Adrenal gland (tissue), 12 donors: ENCODE data around the gene ARMC6. TPM values are rescaled to one million over a fixed set of nuclear protein-coding genes. Genes with fewer than 3 reads are reported as not detected.
"Not testable (repeated sequence)": the region's sequence is repeated elsewhere in the genome, so short reads cannot be mapped to it uniquely, and the experiment has no call there.

Source experiments
- DNase-seq, 7 donors: peaks; one replicate each; pipeline ENCODE4 v3.0.0-alpha.2; 2019 to 2020
- H3K27ac ChIP-seq, 5 donors: fragments of 200-600 bp; sonication (generic) in 4 of 5; 1 replicate in 3 of 5; 2 replicates in 2 of 5; pipeline versions ENCODE4 v1.5.1 to v1.8.0; 2016 to 2020; ENCODE audit warnings: mild to moderate bottlenecking in 1 of 5
- H3K27me3 ChIP-seq: fragments of 200-600 bp; 2 replicates; pipeline ENCODE4 v1.8.0; 2021
- H3K36me3 ChIP-seq, 2 donors: fragments of 200-600 bp; replicated peaks in 1 of 2; 1 replicate in 1 of 2; 2 replicates in 1 of 2; pipeline versions ENCODE4 v1.5.1 to v1.8.0; 2018 to 2022
- H3K4me1 ChIP-seq, 2 donors: fragments of 200-600 bp; replicated peaks in 1 of 2; 1 replicate in 1 of 2; 2 replicates in 1 of 2; pipeline versions ENCODE4 v1.5.1 to v1.8.0; 2018 to 2021
- H3K4me3 ChIP-seq, 4 donors: fragments of 200-600 bp; sonication (generic) in 3 of 4; one replicate each; pipeline ENCODE4 v1.5.1; 2016 to 2018
- H3K9me3 ChIP-seq, 3 donors: fragments of 200-600 bp; sonication (generic) in 1 of 3; replicated peaks in 1 of 3; 1 replicate in 2 of 3; 2 replicates in 1 of 3; pipeline versions ENCODE4 v1.5.1 to v1.8.0; 2016 to 2021
- POLR2A ChIP-seq, 2 donors: fragments of 450-650 bp; IDR thresholded peaks; one replicate each; pipeline ENCODE4 v1.6.1; 2017; ENCODE audit warnings: antibody characterized with exemption in 2 of 2, mild to moderate bottlenecking in 2 of 2, moderate library complexity in 1 of 2
- WGBS, 4 donors: extraction: QIAGEN DNeasy Blood & Tissue Kit in 2 of 4; methylation state at CpG; one replicate each; pipeline versions ENCODE4 v1.1.5 to v1.1.7; 2013 to 2017; 5-methylcytosine and 5-hydroxymethylcytosine counted together
- intact Hi-C, 2 donors: fragments of 100-400 bp; cut with DNase I; formaldehyde crosslinking; loops; one replicate each; pipeline versions ENCODE4 v1.14.1 to v1.15.0; 2022 to 2023
- polyA plus RNA-seq, 3 donors: library from polyadenylated mRNA; stranded (reverse); fragments of 200-250 nt in 2 of 3; fragments of 350-450 nt in 1 of 3; fragmentation: Illumina TruSeq in 1 of 3; extraction: RNeasy Lipid Tissue Mini Kit (QIAGEN cat#74804) in 1 of 3; gene quantifications; one replicate each; pipeline ENCODE4 v1.2.3, GENCODE V29; 2013 to 2014
- total RNA-seq, 9 donors: library from RNA; depleted of rRNA in 4 of 9; stranded (reverse); fragments of >200 nt in 4 of 9; fragments of 120-200 nt in 1 of 9; fragmentation: NEBNext Ultra II Directional in 1 of 9; extraction: Animal tissue kit (Norgen Biotek cat#: 25700) in 1 of 9; gene quantifications; one replicate each; pipeline versions ENCODE4 v1.1.0 to v1.2.4, GENCODE V29; 2013 to 2023
- TF ChIP-seq, protein P1 (sequence below), 6 experiments: fragments of 450-650 bp in 4 of 6; fragments of 200-600 bp in 2 of 6; sonication (generic) in 1 of 6; IDR thresholded peaks; 1 replicate in 5 of 6; 2 replicates in 1 of 6; pipeline versions ENCODE4 v1.5.1 to v1.8.0; 2016 to 2021; ENCODE audit warnings: antibody characterized with exemption in 6 of 6, mild to moderate bottlenecking in 2 of 6, moderate library complexity in 1 of 6
- donor health status: healthy with polysubstance abuse.
- donor health status: Bipolar disorder and iron deficiency.
- donor health status: DM: yes; HTN: yes; CAD: no.
- donor health status: DM: no; HTN: no; CAD: no.
- donor health status: DM: no; HTN: no; CAD: no.
- donor health status: DM: yes; HTN: yes; CAD: no.

The ARMC6 gene
- total and polyA plus RNA-seq, 12 donors = 16.7 to 39.3 (median 27.2) TPM

DNA sequence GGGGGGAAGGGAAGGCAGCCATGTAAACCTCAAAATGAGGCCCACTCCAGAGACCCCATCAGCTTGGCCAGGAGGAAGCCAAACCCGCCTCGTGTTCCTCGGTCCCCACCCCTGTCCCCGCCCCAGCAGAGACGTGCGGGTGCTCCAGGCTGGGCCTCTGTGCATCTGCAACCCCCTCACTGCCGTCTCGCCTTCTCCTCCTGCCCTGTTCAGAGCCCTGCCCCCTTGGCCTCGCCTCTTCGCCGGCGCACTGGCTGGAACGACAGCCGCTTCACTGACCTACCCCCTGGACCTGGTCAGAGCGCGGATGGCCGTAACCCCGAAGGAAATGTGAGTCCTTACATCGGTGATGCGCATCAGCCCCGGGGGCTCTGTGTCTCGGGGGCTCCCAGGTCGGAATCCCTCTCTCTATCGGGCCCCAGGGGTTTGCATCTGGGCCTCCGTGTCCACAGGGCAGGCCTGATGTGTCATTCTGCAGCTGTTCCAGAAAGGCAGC, 72.7 kb downstream of the ARMC6 start:
- H3K9me3 ChIP-seq = no peaks in the 10 kb centered on the region
- intact Hi-C loops = no loop called here
- peak in 6 of 7 donors; percentile 36 to 50 (median 43) for DNase-seq
- H3K36me3 ChIP-seq = no peaks in the 10 kb centered on the region
- peaks cover 7 to 17% of the 10 kb centered on the region in 2 donors for H3K4me1 ChIP-seq
- H3K27me3 ChIP-seq = no peaks in the 10 kb centered on the region
- WGBS, 4 donors = 34 to 43% (median 38%) methylated on average over 22 to 25 of the region's 25 CpGs
- H3K27ac ChIP-seq = peak overlapping the region in 2 of 5 donors; percentile 62 to 78
- TF ChIP-seq POLR2A (IDR thresholded peaks at IDR 0.05) = no peak
- TF ChIP-seq, protein P1, sequence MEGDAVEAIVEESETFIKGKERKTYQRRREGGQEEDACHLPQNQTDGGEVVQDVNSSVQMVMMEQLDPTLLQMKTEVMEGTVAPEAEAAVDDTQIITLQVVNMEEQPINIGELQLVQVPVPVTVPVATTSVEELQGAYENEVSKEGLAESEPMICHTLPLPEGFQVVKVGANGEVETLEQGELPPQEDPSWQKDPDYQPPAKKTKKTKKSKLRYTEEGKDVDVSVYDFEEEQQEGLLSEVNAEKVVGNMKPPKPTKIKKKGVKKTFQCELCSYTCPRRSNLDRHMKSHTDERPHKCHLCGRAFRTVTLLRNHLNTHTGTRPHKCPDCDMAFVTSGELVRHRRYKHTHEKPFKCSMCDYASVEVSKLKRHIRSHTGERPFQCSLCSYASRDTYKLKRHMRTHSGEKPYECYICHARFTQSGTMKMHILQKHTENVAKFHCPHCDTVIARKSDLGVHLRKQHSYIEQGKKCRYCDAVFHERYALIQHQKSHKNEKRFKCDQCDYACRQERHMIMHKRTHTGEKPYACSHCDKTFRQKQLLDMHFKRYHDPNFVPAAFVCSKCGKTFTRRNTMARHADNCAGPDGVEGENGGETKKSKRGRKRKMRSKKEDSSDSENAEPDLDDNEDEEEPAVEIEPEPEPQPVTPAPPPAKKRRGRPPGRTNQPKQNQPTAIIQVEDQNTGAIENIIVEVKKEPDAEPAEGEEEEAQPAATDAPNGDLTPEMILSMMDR (IDR thresholded peaks at IDR 0.05) = no peak
- peak overlapping the region in 2 of 4 donors; percentile 34 to 50 for H3K4me3 ChIP-seq

DNA sequence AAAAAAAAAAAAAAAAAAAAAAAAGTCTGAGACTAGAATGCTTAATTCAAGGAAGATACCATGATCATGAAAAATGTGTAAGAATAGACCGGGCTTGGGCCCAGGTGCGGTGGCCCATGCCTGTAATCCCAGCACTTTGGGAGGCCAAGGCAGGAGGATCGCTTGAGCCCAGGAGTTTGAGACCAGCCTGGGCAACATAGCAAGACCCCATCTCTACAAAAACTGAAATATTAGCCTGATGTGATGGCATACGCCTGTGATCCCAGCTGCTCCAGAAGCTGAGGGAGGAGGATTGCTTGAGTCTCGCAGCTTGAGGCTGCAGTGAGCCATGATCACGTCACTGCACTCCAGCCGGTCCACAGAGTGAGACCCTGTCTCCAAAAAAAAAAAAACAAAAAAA, 73.5 kb downstream of the ARMC6 start:
- intact Hi-C loops, H3K36me3 ChIP-seq, H3K27me3 ChIP-seq, H3K4me3 ChIP-seq, H3K9me3 ChIP-seq, DNase-seq, H3K27ac ChIP-seq: not testable (repeated sequence)
- WGBS, 4 donors = 92 to 100% (median 97%) methylated on average over 7 of the region's 7 CpGs
- H3K4me1 ChIP-seq = peaks cover 7 to 17% of the 10 kb centered on the region in 2 donors

DNA sequence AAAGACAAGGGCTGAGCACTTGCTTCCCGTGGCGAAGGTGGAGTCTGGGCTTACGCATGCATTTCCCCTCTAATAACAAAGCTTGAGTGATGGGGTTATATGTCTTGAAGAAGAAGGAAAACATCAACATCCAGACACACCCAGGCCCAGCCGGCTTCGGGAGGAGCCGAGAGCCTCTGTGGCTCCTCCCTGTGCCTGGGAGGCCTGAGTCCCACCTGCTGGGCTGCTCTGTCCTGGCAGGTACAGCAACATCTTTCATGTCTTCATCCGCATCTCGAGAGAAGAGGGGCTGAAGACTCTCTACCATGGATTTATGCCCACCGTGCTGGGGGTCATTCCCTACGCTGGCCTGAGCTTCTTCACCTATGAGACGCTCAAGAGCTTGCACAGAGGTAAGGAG, 74.3 kb downstream of the ARMC6 start:
- WGBS, 4 donors = 91 to 95% (median 92%) methylated on average over 10 to 11 of the region's 11 CpGs
- Histone ChIP-seq H3K27me3 (no peaks in the 10 kb centered on the region), H3K36me3 (no peaks in the 10 kb centered on the region), H3K4me1 (peaks cover 7 to 17% of the 10 kb centered on the region in 2 donors), H3K4me3 (no peak overlapping the region), H3K27ac (no peak overlapping the region), H3K9me3 (no peaks in the 10 kb centered on the region)
- no peak for TF ChIP-seq POLR2A (IDR thresholded peaks at IDR 0.05)
- TF ChIP-seq, protein P1 (IDR thresholded peaks at IDR 0.05) = no peak
- intact Hi-C loops = no loop called here
- DNase-seq = no peak

Other genes with a start within 250 kb of the ARMC6 start
- under 1 TPM in 1 of 9 donors, not detected in 8; 0.11 TPM for gene COMP, start 242.3 kb upstream of the ARMC6 start, total RNA-seq
- under 1 TPM in 2 of 3 donors, not detected in 1; 0.16 to 0.17 TPM for gene COMP, start 242.3 kb upstream of the ARMC6 start, polyA plus RNA-seq
- gene UPF1, start 201.6 kb upstream of the ARMC6 start, total RNA-seq = 100 to 1,000 TPM in 1 of 9 donors, 10 to 100 TPM in 8; 31.1 to 141 (median 78.7) TPM
- 10 to 100 TPM; 27.6 to 80.8 (median 55.1) TPM for gene UPF1, start 201.6 kb upstream of the ARMC6 start, polyA plus RNA-seq
- 1 to 10 TPM in 3 of 9 donors, under 1 TPM in 3, not detected in 3; 0.29 to 2.8 (median 1.1) TPM for gene CERS1, start 137.4 kb upstream of the ARMC6 start, total RNA-seq
- 1 to 10 TPM; 1.8 to 4.3 (median 2.8) TPM for gene CERS1, start 137.4 kb upstream of the ARMC6 start, polyA plus RNA-seq
- 100 to 1,000 TPM; 208 to 400 (median 306) TPM for gene COPE, start 114.2 kb upstream of the ARMC6 start, total RNA-seq
- gene COPE, start 114.2 kb upstream of the ARMC6 start, polyA plus RNA-seq = 100 to 1,000 TPM in 2 of 3 donors, 10 to 100 TPM in 1; 45.1 to 298 (median 245) TPM
- gene DDX49, start 113.9 kb upstream of the ARMC6 start, total RNA-seq = 10 to 100 TPM; 29.1 to 53.1 (median 46.4) TPM
- gene DDX49, start 113.9 kb upstream of the ARMC6 start, polyA plus RNA-seq = 100 to 1,000 TPM in 1 of 3 donors, 10 to 100 TPM in 2; 35.9 to 105 (median 88.9) TPM
- 10 to 100 TPM; 20.7 to 97.1 (median 34.1) TPM for gene HOMER3, start 92.4 kb upstream of the ARMC6 start, total RNA-seq
- gene HOMER3, start 92.4 kb upstream of the ARMC6 start, polyA plus RNA-seq = 100 to 1,000 TPM in 1 of 3 donors, 10 to 100 TPM in 2; 13.9 to 130 (median 43.2) TPM
- gene SUGP2, start 86 bp upstream of the ARMC6 start, total RNA-seq = 10 to 100 TPM; 22.0 to 87.6 (median 49.9) TPM
- gene SUGP2, start 86 bp upstream of the ARMC6 start, polyA plus RNA-seq = 100 to 1,000 TPM in 2 of 3 donors, 10 to 100 TPM in 1; 39.6 to 291 (median 176) TPM
- gene SLC25A42, start 30.4 kb downstream of the ARMC6 start, total RNA-seq = 10 to 100 TPM in 7 of 9 donors, 1 to 10 TPM in 2; 5.7 to 14.3 (median 12.6) TPM
- 10 to 100 TPM in 1 of 3 donors, 1 to 10 TPM in 2; 6.2 to 11.9 (median 10.0) TPM for gene SLC25A42, start 30.4 kb downstream of the ARMC6 start, polyA plus RNA-seq
- 10 to 100 TPM; 27.0 to 83.8 (median 37.7) TPM for gene TMEM161A, start 104.9 kb downstream of the ARMC6 start, total RNA-seq
- gene TMEM161A, start 104.9 kb downstream of the ARMC6 start, polyA plus RNA-seq = 10 to 100 TPM in 2 of 3 donors, 1 to 10 TPM in 1; 5.5 to 52.8 (median 44.4) TPM
- 1 to 10 TPM in 2 of 9 donors, under 1 TPM in 4, not detected in 3; 0.42 to 3.7 (median 0.76) TPM for gene MEF2B, start 136.7 kb downstream of the ARMC6 start, total RNA-seq
- 1 to 10 TPM in 2 of 3 donors, not detected in 1; 3.3 to 6.0 TPM for gene MEF2B, start 136.7 kb downstream of the ARMC6 start, polyA plus RNA-seq
- gene BORCS8, start 158.5 kb downstream of the ARMC6 start, total RNA-seq = 10 to 100 TPM in 8 of 9 donors, 1 to 10 TPM in 1; 8.3 to 32.2 (median 21.9) TPM
- 10 to 100 TPM; 20.3 to 49.6 (median 34.2) TPM for gene BORCS8, start 158.5 kb downstream of the ARMC6 start, polyA plus RNA-seq
- gene RFXANK, start 158.7 kb downstream of the ARMC6 start, total RNA-seq = 10 to 100 TPM; 28.0 to 79.9 (median 51.6) TPM
- 100 to 1,000 TPM in 2 of 3 donors, 10 to 100 TPM in 1; 21.7 to 195 (median 140) TPM for gene RFXANK, start 158.7 kb downstream of the ARMC6 start, polyA plus RNA-seq
- 10 to 100 TPM in 8 of 9 donors, 1 to 10 TPM in 1; 4.0 to 16.4 (median 12.3) TPM for gene NR2C2AP, start 169.8 kb downstream of the ARMC6 start, total RNA-seq
- gene NR2C2AP, start 169.8 kb downstream of the ARMC6 start, polyA plus RNA-seq = 10 to 100 TPM in 2 of 3 donors, 1 to 10 TPM in 1; 9.9 to 21.6 (median 21.2) TPM
- gene NCAN, start 178.4 kb downstream of the ARMC6 start, total RNA-seq = under 1 TPM in 3 of 9 donors, not detected in 6; 0.06 to 0.42 (median 0.14) TPM
- gene NCAN, start 178.4 kb downstream of the ARMC6 start, polyA plus RNA-seq = under 1 TPM in 2 of 3 donors, not detected in 1; 0.08 to 0.11 TPM
- gene TM6SF2, start 239.7 kb downstream of the ARMC6 start, total RNA-seq = 1 to 10 TPM in 2 of 9 donors, under 1 TPM in 3, not detected in 4; 0.28 to 1.1 (median 0.74) TPM
- 1 to 10 TPM in 2 of 3 donors, under 1 TPM in 1; 0.26 to 5.3 (median 1.3) TPM for gene TM6SF2, start 239.7 kb downstream of the ARMC6 start, polyA plus RNA-seq